GM12878 (cell line): ENCODE results near the gene CLIP1.

ENCODE experiments used
- CHD1 ChIP-seq: IDR thresholded peaks from 2 replicates; pipeline ENCODE4 v1.6.1; 2012; ENCODE audit warnings: low read depth, low read length, improper control_type of control experiment
- EZH2 ChIP-seq: IDR thresholded peaks from 2 replicates; pipeline ENCODE4 v1.6.1; 2012; ENCODE audit warnings: low read depth, mild to moderate bottlenecking, control low read depth, inconsistent platforms, low read length, borderline replicate concordance; ENCODE audit not compliant: control insufficient read depth
- HDAC6 ChIP-seq: fragments of 200-600 bp; sonication (generic); IDR thresholded peaks from one replicate; pipeline ENCODE4 v1.8.0; 2017; ENCODE audit warnings: antibody characterized with exemption; ENCODE audit not compliant: unreplicated experiment
- NBN ChIP-seq: fragments of 450-650 bp; IDR thresholded peaks from 2 replicates; pipeline ENCODE4 v1.6.1; 2016
- NRF1 ChIP-seq: conservative IDR thresholded peaks from 2 replicates; pipeline ENCODE4 v1.6.1; 2011; ENCODE audit warnings: mild to moderate bottlenecking, low read depth, low read length, improper control_type of control experiment
- SP1 ChIP-seq: IDR thresholded peaks from one replicate; pipeline ENCODE4 v1.6.1; 2011; ENCODE audit warnings: low read depth, low read length
- ZNF24 ChIP-seq: fragments of 450-650 bp; IDR thresholded peaks from 2 replicates; pipeline ENCODE4 v1.6.1; 2017; ENCODE audit warnings: antibody characterized with exemption, mild to moderate bottlenecking
- TF ChIP-seq, protein P1 (sequence below), 3 experiments: IDR thresholded peaks in 2 of 3; conservative IDR thresholded peaks in 1 of 3; 2 replicates each; pipeline ENCODE4 v1.5.1; 2011; ENCODE audit warnings: low read depth in 3 of 3, low read length in 3 of 3, mild to moderate bottlenecking in 3 of 3, control low read depth in 2 of 3, moderate library complexity in 2 of 3, inconsistent platforms in 1 of 3, mixed read lengths in 1 of 3; ENCODE audit not compliant: control insufficient read depth in 2 of 3, insufficient read depth in 1 of 3; ENCODE audit errors: extremely low read depth in 1 of 3
- TF ChIP-seq, protein P2 (sequence below): IDR thresholded peaks from 2 replicates; pipeline ENCODE4 v1.6.1; 2011; ENCODE audit warnings: borderline replicate concordance, low read depth, mild to moderate bottlenecking, moderate library complexity, mixed read lengths, low read length; ENCODE audit not compliant: insufficient read depth; ENCODE audit errors: extremely low read length

DNA sequence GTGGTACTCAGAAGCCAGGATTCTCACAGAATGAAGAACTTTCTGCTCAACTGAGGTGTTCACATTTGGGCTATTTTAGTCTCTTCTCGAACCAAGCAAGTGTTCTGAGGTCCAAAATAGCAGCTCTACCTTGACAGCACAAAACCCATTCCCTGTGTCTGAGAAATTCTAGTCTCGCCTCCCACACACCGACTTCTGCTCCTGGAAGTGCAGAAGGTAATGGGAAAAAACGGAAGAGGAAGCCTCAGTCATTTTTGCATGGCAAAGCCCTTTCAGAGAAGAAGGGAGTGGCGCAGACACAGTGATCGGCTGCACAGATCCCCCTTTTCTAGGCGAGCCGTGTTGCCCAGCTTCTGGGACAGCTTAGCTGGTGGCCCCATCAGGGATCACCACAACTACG, 125.0 kb downstream of the CLIP1 start:
- TF ChIP-seq, protein P1, sequence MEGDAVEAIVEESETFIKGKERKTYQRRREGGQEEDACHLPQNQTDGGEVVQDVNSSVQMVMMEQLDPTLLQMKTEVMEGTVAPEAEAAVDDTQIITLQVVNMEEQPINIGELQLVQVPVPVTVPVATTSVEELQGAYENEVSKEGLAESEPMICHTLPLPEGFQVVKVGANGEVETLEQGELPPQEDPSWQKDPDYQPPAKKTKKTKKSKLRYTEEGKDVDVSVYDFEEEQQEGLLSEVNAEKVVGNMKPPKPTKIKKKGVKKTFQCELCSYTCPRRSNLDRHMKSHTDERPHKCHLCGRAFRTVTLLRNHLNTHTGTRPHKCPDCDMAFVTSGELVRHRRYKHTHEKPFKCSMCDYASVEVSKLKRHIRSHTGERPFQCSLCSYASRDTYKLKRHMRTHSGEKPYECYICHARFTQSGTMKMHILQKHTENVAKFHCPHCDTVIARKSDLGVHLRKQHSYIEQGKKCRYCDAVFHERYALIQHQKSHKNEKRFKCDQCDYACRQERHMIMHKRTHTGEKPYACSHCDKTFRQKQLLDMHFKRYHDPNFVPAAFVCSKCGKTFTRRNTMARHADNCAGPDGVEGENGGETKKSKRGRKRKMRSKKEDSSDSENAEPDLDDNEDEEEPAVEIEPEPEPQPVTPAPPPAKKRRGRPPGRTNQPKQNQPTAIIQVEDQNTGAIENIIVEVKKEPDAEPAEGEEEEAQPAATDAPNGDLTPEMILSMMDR (IDR thresholded peaks at IDR 0.05 in 2 of 3, conservative IDR thresholded peaks at IDR 0.05 in 1 of 3; ENCODE audit: control insufficient read depth in 2 of 3, extremely low read depth in 1 of 3, insufficient read depth in 1 of 3, low read depth in 3 of 3, low read length in 3 of 3), result no peak
- no peak for TF ChIP-seq HDAC6
- no peak for TF ChIP-seq ZNF24
- TF ChIP-seq SP1, result no peak
- no peak for TF ChIP-seq CHD1
- TF ChIP-seq, protein P2, sequence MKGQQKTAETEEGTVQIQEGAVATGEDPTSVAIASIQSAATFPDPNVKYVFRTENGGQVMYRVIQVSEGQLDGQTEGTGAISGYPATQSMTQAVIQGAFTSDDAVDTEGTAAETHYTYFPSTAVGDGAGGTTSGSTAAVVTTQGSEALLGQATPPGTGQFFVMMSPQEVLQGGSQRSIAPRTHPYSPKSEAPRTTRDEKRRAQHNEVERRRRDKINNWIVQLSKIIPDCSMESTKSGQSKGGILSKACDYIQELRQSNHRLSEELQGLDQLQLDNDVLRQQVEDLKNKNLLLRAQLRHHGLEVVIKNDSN, result no peak
- TF ChIP-seq EZH2, result no peak
- TF ChIP-seq NBN, result no peak
- TF ChIP-seq NRF1, result no peak
